Measurements from ENCODE around the gene KCNIP4.

Gene KCNIP4

DNA sequence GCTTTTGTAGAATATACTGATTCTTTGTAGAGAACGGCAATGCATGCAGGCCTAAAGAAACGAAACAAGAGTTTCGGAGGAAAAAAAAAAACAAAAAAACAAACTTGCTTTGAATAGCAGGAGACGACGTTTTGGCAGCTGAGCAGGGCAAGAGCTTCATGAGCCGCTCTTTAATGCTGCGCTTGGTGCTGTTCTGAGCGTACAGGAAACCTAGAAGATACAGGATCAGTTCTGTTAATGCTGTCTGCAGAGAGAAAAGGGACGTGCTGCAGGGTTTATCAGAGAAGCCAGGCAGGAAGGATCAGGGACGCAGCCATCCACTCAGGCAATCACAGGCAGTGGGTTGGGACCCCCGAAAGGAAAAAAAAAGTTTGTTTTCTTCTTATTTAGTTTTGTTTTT lies 1066.1 kb downstream of the KCNIP4 start:
- no peak overlapping the region for H3K4me3 ChIP-seq (ENCODE audit: control insufficient read depth, low read depth, low read length)
- DNase-seq (ENCODE audit: low read depth) = no peak
- TF ChIP-seq, protein P1, sequence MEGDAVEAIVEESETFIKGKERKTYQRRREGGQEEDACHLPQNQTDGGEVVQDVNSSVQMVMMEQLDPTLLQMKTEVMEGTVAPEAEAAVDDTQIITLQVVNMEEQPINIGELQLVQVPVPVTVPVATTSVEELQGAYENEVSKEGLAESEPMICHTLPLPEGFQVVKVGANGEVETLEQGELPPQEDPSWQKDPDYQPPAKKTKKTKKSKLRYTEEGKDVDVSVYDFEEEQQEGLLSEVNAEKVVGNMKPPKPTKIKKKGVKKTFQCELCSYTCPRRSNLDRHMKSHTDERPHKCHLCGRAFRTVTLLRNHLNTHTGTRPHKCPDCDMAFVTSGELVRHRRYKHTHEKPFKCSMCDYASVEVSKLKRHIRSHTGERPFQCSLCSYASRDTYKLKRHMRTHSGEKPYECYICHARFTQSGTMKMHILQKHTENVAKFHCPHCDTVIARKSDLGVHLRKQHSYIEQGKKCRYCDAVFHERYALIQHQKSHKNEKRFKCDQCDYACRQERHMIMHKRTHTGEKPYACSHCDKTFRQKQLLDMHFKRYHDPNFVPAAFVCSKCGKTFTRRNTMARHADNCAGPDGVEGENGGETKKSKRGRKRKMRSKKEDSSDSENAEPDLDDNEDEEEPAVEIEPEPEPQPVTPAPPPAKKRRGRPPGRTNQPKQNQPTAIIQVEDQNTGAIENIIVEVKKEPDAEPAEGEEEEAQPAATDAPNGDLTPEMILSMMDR (IDR thresholded peaks at IDR 0.05; ENCODE audit: control insufficient read depth, insufficient read depth, low read depth, low read length, missing control alignments) = no peak

DNA sequence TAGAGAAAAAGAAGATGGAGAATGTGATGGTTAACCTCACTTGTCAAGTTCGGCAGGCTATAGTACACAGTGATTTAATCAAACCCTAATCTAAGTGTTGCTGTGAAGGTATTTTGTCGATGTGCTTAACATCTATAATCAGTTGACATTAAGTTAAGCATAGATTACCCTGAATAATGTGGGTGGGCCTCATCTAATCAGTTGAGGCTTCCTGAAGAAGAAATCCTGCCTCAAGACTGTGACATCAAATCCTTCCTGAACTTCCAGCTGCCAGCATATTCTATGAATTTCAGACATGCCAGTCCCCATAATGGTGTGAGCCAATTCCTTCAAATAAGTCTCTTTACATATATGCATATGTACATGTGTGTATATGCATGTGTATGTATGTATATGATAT lies 1066.9 kb downstream of the KCNIP4 start:
- no peak overlapping the region for H3K4me3 ChIP-seq (ENCODE audit: control insufficient read depth, low read depth, low read length)
- DNase-seq (ENCODE audit: low read depth) = no peak
- TF ChIP-seq, protein P1 (IDR thresholded peaks at IDR 0.05; ENCODE audit: control insufficient read depth, insufficient read depth, low read depth, low read length, missing control alignments) = no peak

DNA sequence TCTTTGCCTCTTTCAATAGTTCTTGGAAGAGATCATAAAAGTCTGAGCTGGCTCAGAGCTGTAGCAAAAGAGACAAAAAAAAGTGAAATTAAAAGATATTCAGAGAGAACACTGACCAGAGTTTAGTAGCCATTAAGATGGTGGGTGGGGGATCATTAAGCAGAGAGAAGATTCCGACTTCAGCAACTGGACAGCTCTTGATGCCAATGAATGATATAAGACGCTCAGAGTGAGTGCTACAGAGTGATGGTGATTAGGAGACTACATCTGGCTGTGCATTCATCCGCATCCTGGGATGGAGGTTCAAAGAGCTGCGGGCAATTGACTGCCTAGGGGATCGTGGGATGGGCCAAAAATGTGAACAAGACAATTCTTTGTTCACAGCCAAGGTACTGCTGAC lies 1069.8 kb downstream of the KCNIP4 start:
- no peak for DNase-seq (ENCODE audit: low read depth)
- TF ChIP-seq, protein P1 (IDR thresholded peaks at IDR 0.05; ENCODE audit: control insufficient read depth, insufficient read depth, low read depth, low read length, missing control alignments) = no peak
- H3K4me3 ChIP-seq (ENCODE audit: control insufficient read depth, low read depth, low read length) = no peak overlapping the region

DNA sequence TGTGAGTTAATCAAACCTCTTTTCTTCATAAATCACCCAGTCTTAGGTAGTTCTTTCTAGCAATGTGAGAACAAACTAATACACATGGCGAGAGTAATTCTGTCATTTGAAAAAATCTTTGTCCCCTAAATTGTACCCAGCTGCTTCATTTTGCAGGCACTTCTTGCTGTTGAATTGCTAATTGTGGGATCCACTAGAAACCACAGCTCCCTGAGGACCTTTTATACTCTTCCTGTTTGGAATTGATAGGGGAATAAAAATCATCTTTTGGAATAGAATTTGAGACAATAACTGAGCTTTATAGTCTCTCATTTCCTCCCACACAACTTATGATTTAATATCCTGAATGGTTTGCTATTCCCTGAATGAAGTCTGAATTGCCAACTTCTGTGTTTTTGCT lies 1078.1 kb downstream of the KCNIP4 start:
- DNase-seq (ENCODE audit: low read depth) = no peak
- TF ChIP-seq, protein P1 (IDR thresholded peaks at IDR 0.05; ENCODE audit: control insufficient read depth, insufficient read depth, low read depth, low read length, missing control alignments) = no peak
- H3K4me3 ChIP-seq (ENCODE audit: control insufficient read depth, low read depth, low read length) = no peak overlapping the region

DNA sequence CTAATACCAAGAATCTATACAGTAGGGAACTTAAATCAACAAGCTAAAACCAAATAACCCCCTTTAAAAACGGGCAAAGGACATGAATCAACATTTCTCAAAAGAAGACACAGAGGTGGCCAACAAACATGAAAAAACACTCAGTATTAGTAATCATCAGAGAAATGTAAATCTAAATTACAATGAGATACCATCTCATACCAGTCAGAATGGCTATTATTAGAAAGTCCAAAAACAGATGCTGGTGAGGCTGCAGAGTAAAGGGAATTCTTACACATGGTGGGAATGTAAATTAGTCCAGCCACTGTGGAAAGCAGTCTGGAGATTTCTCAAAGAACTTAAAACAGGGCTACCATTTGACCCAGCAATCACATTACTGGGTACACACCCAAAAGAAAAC lies 1080.5 kb downstream of the KCNIP4 start:
- no peak overlapping the region for H3K4me3 ChIP-seq (ENCODE audit: control insufficient read depth, low read depth, low read length)
- TF ChIP-seq, protein P1 (IDR thresholded peaks at IDR 0.05; ENCODE audit: control insufficient read depth, insufficient read depth, low read depth, low read length, missing control alignments) = no peak
- no peak for DNase-seq (ENCODE audit: low read depth)

DNA sequence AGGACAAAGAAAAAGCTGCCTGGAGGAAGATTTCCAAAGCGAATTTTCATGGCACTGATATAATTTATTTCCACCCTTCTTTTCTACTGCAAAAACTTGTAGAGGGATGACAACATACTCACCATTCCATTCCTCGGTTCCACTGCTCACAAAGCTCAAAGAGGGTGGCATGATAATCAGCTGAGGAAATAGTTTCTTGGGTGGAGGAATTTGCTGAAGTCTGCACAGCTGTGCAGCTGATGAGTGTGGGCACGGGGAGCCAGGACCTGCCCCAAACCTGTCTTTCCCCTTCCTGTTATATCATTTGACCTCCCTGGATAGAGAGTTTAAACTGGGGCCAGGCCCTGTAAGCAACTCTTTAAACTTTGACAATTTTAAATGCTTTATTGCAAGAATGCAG lies 1087.7 kb downstream of the KCNIP4 start:
- H3K4me3 ChIP-seq (ENCODE audit: control insufficient read depth, low read depth, low read length) = no peak overlapping the region
- DNase-seq (ENCODE audit: low read depth) = no peak
- TF ChIP-seq, protein P1 (IDR thresholded peaks at IDR 0.05; ENCODE audit: control insufficient read depth, insufficient read depth, low read depth, low read length, missing control alignments) = no peak

Measured in AG09309 (cell line).